WI38 (cell line): ENCODE data around the gene TRIP11.

Source experiments
- H3K4me3 ChIP-seq: 2 replicates; pipeline ENCODE4 v1.5.1; 2011; ENCODE audit warnings: low read depth, mild to moderate bottlenecking, control low read depth, low read length
- CTCF ChIP-seq: IDR thresholded peaks from 2 replicates; pipeline ENCODE4 v1.5.1; 2012; ENCODE audit warnings: low read depth, mild to moderate bottlenecking, control low read depth, low read length

TRIP11 gene

GRCh38 chr14:91953170-91953985, 86.5 kb downstream of the TRIP11 start:
- no peak overlapping the region for H3K4me3 ChIP-seq
- TF ChIP-seq CTCF = no peak

DNA sequence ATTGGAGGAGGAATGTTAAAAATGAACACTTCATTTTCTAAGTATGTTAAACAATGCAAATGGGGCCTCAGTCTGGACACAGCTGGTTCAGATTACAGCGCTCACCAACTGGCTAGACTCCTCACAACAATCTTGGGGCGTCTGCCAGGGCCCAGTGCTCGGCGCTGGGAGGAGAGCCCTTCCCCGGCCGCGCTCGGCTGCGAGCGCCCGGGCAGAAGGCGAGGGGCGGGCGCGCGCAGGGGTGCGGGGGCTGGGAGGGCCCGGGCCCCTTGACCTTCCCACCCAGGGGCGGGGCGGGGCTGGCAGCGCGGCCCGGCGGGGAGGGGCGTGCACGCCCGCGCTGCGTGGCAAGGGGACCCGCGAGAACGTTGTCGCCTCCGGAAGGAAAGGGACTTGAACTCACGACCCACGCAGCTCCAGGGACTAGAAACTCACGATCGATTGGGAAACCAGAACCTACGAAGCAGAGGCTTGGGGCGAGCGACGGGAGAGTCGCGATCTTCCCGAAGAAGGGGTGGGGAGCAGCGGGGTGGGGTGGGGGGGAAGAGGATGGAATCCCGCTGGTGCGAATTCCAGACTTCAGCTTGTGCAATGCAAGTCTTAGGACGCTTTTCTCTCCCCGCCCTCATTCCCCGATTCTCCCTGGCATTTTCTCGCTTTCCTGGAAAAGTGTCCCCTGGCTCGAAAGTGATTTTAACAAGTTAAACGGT, 92.2 kb downstream of the TRIP11 start, which contains the start of gene FBLN5:
TSS of gene FBLN5 (minus strand) at position 220 of the 710 bp plus-strand sequence. CDS start 465 bp downstream, outside the sequence.
- peak within 1 kb of the TSS; percentile 85 for H3K4me3 ChIP-seq
- no peak for TF ChIP-seq CTCF

DNA sequence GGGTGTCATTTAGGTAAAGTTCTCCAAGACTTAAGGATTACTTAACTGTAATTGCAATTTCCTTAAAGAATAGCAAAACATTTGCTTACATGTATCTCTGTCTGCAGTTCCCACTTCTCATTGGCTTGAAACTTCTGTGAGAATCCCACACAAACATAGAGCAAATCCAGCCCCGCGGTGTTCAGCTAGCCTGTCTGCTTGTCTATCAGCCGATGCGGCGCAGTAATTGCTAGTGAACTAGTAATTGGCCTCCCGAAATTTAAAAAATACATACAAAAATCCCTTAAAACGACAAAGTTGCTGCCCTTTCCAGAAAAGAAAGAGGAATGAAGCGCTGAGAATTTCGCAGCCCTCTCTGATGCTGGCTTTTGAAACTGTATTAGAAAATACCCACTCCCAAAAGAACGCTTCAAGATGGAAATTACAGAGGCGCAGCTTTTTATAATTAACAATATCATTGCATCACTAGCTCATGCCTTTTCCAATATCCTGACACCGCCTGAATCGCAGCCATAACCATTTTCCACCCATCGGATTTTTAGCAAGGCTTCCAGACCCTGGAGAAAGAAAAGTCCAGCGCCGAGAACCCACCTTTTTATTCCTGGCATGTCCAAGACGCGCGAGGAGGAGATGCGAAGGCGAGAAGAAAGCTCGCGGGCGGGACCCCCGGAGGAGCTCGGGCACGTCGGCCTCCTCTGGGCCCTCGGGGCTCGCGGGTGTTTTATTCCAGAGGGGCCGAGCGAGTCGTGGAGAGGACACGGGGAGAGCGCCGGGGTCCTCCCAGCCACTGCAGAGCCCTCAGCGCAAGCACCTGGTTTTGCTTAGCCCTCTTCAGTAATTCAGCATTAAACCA, 93.0 kb downstream of the TRIP11 start:
- peak overlapping the region; percentile 85 for H3K4me3 ChIP-seq
- no peak for TF ChIP-seq CTCF

GRCh38 chr14:91945751-91946621, 93.9 kb downstream of the TRIP11 start:
- H3K4me3 ChIP-seq = peak overlapping the region; percentile 85
- no peak for TF ChIP-seq CTCF

DNA sequence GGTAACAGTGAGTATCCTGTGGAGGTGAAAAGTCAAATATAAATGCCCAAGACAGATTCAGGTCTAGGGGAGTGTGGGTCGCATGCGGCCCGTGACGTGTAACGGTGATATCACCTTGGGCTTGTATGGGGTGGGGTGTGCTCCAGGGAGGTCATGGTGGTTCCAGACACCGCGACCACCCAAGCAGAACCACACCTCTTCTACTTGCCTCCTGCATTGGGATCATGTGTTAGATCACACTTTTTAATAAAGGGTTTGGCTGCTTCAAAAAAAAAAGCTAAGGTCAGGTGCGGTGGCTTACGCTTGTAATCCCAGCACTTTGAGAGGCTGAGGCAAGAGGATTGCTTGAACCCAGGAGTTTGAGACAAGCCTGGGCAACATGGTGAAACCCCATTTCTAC, 96.9 kb downstream of the TRIP11 start:
- H3K4me3 ChIP-seq = no peak overlapping the region
- no peak for TF ChIP-seq CTCF

- no peak overlapping the region for H3K4me3 ChIP-seq
- TF ChIP-seq CTCF = no peak
These were observed 97.7 kb downstream of the TRIP11 start for GRCh38 chr14:91942128-91942527.
